Measurements from ENCODE around the gene NSUN3. TPM values are rescaled to one million over a fixed set of nuclear protein-coding genes. Genes with fewer than 3 reads are reported as not detected.

NSUN3 gene
- total and polyA plus RNA-seq, 2 of the 8 experiments (the other 6 are each of a cell fraction or from before 2014, with no cell fraction given): 2.1 to 5.1 TPM

DNA sequence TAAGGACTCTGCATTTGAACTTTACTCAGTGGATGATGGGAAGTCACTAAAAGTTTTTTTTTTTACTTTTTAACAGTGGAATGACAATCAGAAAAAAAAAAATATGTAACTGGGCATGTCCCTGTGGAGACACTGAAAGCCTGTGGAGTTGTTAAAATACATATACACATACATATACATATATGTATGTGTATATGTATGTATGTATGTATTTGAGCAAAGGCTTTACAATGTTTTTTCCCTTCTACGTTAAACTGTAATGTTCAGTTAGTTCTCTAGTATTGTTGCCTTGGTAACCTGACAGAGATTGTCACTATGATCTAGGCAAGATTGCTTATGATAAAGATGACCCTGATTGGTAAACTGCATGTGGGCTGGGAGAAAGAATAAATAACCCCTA is 30.3 kb downstream of the NSUN3 start (continued):
- TF ChIP-seq CHD7 (IDR thresholded peaks at IDR 0.05; ENCODE audit: insufficient replicate concordance, low read length) (no peak), HDAC2 (IDR thresholded peaks at IDR 0.05; ENCODE audit: borderline replicate concordance in 1 of 2, low read depth in 2 of 2, low read length in 2 of 2) (no peak), CBX8 (IDR thresholded peaks at IDR 0.05; ENCODE audit: borderline replicate concordance, low read depth, low read length) (no peak), KDM1A (IDR thresholded peaks at IDR 0.05; ENCODE audit: borderline replicate concordance, low read length) (no peak), SRF (IDR thresholded peaks at IDR 0.05; ENCODE audit: low read depth, low read length) (no peak), JUN (IDR thresholded peaks at IDR 0.05; ENCODE audit: low read depth, low read length) (no peak), CREB1 (IDR thresholded peaks at IDR 0.05) (no peak), RNF2 (IDR thresholded peaks at IDR 0.05; ENCODE audit: borderline replicate concordance, low read depth, low read length, missing control alignments, poor library complexity, severe bottlenecking) (no peak), GABPA (IDR thresholded peaks at IDR 0.05; ENCODE audit: borderline replicate concordance, insufficient read depth, low read length) (no peak), BCL11A (IDR thresholded peaks at IDR 0.05; ENCODE audit: low read depth in 2 of 2, low read length in 2 of 2) (no peak), BACH1 (IDR thresholded peaks at IDR 0.05; ENCODE audit: low read length) (no peak), PHF8 (conservative IDR thresholded peaks at IDR 0.05; ENCODE audit: low read depth, low read length) (no peak)
